Measurements from ENCODE around the gene CDADC1. TPM values are rescaled to one million over a fixed set of nuclear protein-coding genes. Genes with fewer than 3 reads are reported as not detected.

CDADC1 gene
- total and polyA plus RNA-seq, 2 of the 13 experiments (the other 11 are each of a cell fraction or from before 2014, with no cell fraction given), result 2.4 to 9.0 TPM

DNA sequence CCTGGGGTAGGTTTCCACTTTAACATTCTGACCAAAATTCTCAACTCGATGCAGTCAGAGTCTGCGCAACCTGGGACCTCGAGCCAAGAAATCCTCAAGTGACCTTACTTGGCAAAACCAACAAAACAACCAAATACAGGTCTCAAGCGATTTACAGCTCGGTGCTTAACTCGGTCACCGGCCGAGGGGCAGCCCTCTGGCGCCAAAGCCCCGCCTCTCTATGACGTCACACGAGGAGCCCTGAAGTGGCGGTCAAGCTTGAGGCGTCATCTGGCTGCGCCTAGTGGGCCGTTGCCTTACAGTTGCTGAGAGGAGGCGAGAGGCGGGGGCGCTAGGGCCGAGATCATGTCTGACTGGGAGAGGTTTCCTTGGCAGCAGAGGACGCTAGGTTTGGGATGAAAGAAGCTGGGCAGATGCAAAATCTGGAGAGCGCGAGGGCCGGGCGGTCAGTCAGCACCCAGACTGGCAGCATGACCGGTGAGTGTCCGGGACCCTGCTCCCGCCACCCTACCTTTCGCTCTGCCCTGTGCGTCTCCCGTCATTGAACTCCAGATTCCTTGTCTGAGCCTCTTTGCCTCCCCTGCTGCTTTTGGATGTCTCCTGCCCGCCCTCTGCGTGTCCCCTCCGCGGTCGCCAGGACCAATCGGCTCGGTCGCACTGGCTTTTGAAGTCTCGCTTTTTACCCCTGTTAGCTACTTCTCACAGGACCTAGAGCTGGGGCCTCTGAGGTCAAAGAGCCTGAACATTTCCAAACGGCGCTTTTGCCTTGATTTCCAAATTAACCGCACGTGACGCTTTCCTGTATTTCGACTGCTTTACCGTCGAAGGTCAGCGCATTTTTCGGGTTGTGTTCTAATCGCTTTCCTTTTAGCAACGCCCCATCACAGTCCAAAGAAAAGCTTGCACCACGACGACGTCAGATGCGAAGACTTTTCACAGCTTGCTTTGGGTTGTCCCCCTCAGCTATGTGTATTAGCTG is at the start of gene CDADC1 (continued):
- TF ChIP-seq, protein P1, sequence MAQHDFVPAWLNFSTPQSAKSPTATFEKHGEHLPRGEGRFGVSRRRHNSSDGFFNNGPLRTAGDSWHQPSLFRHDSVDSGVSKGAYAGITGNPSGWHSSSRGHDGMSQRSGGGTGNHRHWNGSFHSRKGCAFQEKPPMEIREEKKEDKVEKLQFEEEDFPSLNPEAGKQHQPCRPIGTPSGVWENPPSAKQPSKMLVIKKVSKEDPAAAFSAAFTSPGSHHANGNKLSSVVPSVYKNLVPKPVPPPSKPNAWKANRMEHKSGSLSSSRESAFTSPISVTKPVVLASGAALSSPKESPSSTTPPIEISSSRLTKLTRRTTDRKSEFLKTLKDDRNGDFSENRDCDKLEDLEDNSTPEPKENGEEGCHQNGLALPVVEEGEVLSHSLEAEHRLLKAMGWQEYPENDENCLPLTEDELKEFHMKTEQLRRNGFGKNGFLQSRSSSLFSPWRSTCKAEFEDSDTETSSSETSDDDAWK (CRISPR knock-in tag; IDR thresholded peaks at IDR 0.05), result no peak
- TF ChIP-seq, protein P2, sequence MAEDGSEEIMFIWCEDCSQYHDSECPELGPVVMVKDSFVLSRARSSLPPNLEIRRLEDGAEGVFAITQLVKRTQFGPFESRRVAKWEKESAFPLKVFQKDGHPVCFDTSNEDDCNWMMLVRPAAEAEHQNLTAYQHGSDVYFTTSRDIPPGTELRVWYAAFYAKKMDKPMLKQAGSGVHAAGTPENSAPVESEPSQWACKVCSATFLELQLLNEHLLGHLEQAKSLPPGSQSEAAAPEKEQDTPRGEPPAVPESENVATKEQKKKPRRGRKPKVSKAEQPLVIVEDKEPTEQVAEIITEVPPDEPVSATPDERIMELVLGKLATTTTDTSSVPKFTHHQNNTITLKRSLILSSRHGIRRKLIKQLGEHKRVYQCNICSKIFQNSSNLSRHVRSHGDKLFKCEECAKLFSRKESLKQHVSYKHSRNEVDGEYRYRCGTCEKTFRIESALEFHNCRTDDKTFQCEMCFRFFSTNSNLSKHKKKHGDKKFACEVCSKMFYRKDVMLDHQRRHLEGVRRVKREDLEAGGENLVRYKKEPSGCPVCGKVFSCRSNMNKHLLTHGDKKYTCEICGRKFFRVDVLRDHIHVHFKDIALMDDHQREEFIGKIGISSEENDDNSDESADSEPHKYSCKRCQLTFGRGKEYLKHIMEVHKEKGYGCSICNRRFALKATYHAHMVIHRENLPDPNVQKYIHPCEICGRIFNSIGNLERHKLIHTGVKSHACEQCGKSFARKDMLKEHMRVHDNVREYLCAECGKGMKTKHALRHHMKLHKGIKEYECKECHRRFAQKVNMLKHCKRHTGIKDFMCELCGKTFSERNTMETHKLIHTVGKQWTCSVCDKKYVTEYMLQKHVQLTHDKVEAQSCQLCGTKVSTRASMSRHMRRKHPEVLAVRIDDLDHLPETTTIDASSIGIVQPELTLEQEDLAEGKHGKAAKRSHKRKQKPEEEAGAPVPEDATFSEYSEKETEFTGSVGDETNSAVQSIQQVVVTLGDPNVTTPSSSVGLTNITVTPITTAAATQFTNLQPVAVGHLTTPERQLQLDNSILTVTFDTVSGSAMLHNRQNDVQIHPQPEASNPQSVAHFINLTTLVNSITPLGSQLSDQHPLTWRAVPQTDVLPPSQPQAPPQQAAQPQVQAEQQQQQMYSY (CRISPR knock-in tag; IDR thresholded peaks at IDR 0.05), result peak; percentile 89
- no peak for TF ChIP-seq NR3C1 (CRISPR knock-in tag; IDR thresholded peaks at IDR 0.05)
- peak; percentile 79 for TF ChIP-seq ZNF547 (CRISPR knock-in tag; IDR thresholded peaks at IDR 0.05)
- TF ChIP-seq, protein P3, sequence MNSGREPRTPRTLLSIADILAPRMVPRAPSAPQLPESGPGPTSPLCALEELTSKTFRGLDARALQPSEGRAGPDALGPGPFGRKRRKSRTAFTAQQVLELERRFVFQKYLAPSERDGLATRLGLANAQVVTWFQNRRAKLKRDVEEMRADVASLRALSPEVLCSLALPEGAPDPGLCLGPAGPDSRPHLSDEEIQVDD (CRISPR knock-in tag; IDR thresholded peaks at IDR 0.05; ENCODE audit: borderline replicate concordance), result no peak
- TF ChIP-seq ZNF616 (CRISPR knock-in tag; IDR thresholded peaks at IDR 0.05; ENCODE audit: low read depth), result no peak
- TF ChIP-seq, protein P4, sequence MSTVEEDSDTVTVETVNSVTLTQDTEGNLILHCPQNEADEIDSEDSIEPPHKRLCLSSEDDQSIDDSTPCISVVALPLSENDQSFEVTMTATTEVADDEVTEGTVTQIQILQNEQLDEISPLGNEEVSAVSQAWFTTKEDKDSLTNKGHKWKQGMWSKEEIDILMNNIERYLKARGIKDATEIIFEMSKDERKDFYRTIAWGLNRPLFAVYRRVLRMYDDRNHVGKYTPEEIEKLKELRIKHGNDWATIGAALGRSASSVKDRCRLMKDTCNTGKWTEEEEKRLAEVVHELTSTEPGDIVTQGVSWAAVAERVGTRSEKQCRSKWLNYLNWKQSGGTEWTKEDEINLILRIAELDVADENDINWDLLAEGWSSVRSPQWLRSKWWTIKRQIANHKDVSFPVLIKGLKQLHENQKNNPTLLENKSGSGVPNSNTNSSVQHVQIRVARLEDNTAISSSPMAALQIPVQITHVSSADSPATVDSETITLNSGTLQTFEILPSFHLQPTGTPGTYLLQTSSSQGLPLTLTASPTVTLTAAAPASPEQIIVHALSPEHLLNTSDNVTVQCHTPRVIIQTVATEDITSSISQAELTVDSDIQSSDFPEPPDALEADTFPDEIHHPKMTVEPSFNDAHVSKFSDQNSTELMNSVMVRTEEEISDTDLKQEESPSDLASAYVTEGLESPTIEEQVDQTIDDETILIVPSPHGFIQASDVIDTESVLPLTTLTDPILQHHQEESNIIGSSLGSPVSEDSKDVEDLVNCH (CRISPR knock-in tag; IDR thresholded peaks at IDR 0.05), result no peak
- no peak for TF ChIP-seq SMC3 (IDR thresholded peaks at IDR 0.05; ENCODE audit: low read length)
- no peak for TF ChIP-seq MAFF (IDR thresholded peaks at IDR 0.05; ENCODE audit: low read depth, low read length)
- peak; percentile 85 for TF ChIP-seq ZBTB21 (CRISPR knock-in tag; IDR thresholded peaks at IDR 0.05)
- no peak; the same call in 1 of the 2 replicates for TF ChIP-seq PPARG (CRISPR knock-in tag; conservative IDR thresholded peaks at IDR 0.05)
- TF ChIP-seq ZNF788 (CRISPR knock-in tag; IDR thresholded peaks at IDR 0.05; ENCODE audit: borderline replicate concordance), result peak; percentile 64; the same call in 1 of the 2 replicates
- TF ChIP-seq ZNF160 (CRISPR knock-in tag; IDR thresholded peaks at IDR 0.05), result no peak
- TF ChIP-seq ZNF333 (CRISPR knock-in tag; IDR thresholded peaks at IDR 0.05; ENCODE audit: borderline replicate concordance), result no peak
- TF ChIP-seq ZNF790 (CRISPR knock-in tag; IDR thresholded peaks at IDR 0.05; ENCODE audit: borderline replicate concordance), result no peak
- no peak for TF ChIP-seq ONECUT2 (CRISPR knock-in tag; IDR thresholded peaks at IDR 0.05)
- no peak for TF ChIP-seq GFI1 (CRISPR knock-in tag; IDR thresholded peaks at IDR 0.05; ENCODE audit: borderline replicate concordance)
- TF ChIP-seq, protein P5, sequence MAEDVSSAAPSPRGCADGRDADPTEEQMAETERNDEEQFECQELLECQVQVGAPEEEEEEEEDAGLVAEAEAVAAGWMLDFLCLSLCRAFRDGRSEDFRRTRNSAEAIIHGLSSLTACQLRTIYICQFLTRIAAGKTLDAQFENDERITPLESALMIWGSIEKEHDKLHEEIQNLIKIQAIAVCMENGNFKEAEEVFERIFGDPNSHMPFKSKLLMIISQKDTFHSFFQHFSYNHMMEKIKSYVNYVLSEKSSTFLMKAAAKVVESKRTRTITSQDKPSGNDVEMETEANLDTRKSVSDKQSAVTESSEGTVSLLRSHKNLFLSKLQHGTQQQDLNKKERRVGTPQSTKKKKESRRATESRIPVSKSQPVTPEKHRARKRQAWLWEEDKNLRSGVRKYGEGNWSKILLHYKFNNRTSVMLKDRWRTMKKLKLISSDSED (CRISPR knock-in tag; IDR thresholded peaks at IDR 0.05), result no peak
- TF ChIP-seq ZBTB7A (CRISPR knock-in tag; IDR thresholded peaks at IDR 0.05), result no peak
- no peak for TF ChIP-seq TCF12 (IDR thresholded peaks at IDR 0.05)
- TF ChIP-seq TCF12 (CRISPR knock-in tag; IDR thresholded peaks at IDR 0.05), result no peak

Measured in HepG2 (cell line).